ENCODE results near the gene NR1H2.
A peak's percentile ranks its signal among the peaks of the same experiment; 100 is the strongest.

Gene NR1H2

DNA sequence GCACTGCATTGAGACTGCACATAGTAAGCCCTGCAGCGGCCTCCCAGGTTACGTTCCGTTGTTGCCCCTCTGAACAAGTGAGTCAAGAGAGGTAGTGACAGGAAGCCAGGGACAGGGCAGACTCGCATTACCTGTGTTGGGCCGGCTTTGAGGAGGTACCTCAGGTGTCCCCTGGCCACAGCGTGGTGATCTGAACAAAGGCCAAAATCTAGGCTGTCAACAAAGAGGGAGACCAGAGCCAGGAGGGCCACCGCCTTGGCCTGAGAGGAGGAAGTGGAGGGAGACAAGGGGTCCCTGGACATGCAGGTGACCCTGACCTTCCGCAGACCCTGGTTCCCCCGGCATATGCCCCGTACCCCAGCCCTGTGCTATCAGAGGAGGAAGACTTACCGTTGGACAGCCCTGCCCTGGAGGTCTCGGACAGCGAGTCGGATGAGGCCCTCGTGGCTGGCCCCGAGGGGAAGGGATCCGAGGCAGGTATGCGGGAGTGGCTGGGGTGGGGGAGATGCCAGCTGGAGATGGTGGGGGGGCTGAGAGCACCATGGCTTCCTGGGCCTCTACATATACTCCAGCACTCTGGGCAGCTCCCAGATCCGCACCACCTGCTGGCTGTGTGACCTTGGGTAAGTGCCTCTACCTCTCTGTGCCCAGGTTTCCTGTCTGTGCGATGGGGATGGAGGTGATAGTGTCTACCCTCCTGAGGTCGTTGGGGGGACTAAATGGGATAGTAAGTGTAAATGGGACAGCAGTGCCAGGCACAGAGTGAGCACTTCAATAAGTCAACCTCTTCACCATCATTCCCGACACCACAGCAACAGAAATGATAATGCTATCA is 47.2 kb downstream of the NR1H2 start:
- no peak for DNase-seq (ENCODE audit: low read depth)

DNA sequence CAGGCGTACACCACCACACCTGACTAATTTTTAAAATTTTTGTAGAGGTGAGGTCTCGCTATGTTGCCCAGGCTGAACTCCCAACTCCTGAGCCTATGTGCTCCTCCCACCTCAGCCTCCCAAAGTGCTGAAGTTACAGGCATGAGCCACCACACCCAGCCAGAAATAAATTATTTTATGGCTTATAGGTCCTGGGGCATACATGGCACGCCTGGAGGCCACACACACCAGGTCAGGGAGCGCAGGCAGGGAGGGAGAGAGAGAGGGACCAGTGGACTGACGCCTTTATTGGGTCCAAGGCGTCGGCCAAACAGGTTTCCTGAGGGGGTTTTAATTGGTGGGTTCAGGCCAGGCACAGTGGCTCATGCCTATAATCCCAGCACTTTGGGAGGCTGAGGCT is 49.3 kb downstream of the NR1H2 start:
- DNase-seq (ENCODE audit: low read depth), result no peak

DNA sequence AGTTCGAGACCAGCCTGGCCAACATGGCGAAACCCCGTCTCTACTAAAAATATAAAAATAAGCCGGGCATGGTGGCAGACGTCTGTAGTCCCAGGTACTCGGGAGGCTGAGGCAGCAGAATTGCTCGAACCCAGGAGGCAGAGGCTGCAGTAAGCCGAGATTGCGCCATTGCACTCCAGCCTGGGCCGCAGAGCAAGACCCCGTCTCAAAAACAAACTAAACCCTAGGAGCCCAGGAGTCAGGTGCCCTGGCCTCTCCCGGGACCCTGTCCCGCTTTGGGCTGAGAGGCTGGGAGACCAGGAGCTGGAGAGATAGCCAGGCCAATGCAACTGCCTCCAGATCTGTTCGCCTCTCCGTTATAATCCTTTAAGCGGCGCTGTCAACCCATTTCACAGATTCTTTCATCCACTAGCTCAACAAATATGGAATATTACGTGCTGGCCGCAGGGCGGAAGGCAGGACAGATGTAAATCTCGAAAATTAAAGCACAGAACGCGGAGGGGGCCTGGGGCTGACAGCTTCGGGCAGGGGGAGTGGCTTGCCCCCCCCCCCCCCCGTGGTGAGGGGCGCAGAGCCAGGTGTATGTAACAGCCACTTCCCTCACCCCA is 51.2 kb downstream of the NR1H2 start:
- no peak for DNase-seq (ENCODE audit: low read depth)

DNA sequence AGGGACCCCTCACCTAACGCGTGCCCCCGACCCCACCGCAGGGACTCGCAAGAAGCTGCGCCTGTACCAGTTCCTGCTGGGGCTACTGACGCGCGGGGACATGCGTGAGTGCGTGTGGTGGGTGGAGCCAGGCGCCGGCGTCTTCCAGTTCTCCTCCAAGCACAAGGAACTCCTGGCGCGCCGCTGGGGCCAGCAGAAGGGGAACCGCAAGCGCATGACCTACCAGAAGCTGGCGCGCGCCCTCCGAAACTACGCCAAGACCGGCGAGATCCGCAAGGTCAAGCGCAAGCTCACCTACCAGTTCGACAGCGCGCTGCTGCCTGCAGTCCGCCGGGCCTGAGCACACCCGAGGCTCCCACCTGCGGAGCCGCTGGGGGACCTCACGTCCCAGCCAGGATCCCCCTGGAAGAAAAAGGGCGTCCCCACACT is 51.8 kb downstream of the NR1H2 start:
- peak; percentile 21 for DNase-seq (ENCODE audit: low read depth)

DNA sequence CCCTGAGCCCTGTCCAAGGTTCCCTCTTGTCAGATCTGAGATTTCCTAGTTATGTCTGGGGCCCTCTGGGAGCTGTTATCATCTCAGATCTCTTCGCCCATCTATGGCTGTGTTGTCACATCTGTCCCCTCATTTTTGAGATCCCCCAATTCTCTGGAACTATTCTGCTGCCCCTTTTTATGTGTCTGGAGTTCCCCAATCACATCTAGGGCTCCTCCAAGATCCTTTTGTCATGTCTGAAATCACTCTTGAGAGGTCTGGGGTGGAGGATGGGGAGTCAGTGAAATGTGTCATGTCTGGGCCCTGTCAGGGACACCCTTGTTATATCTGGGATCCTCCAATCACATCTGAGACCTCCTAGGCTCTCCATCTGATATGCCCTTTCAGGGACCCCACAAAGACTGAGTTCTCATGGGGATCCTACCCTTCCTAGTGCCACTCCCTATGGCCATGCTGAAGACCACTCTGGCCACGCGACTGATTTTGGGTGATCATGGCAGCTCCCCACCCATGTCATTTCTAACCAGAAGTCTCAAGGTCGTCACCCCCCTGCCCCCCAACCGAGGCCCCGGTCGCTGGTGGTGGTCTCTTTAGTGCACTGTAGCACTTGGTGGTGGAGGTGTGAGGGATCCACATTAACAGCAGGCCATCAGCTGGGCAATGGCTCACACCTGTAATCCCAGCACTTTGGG is 52.7 kb downstream of the NR1H2 start:
- DNase-seq (ENCODE audit: low read depth), result no peak

DNA sequence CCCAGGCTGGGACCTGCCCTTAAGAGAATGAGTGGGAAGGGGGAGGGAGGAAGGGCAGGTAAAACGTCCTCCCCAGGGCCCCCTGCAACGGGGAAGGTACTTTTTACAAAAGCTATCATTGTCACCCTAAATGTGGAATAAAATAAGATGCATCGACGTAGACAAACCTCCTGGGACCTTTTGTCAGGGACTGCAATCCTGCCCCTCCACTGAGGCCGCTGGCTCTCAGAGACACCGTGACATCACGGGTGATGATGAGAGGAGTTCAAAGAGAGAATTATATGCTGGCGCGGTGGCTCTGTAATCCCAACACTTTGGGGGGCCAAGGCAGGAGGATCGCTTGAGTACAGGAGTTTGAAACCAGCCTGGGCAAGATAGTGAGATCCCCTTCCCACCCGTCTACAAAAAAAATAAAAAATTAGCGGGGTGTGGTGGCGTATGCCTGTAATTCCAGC is 54.7 kb downstream of the NR1H2 start:
- DNase-seq (ENCODE audit: low read depth), result no peak

DNA sequence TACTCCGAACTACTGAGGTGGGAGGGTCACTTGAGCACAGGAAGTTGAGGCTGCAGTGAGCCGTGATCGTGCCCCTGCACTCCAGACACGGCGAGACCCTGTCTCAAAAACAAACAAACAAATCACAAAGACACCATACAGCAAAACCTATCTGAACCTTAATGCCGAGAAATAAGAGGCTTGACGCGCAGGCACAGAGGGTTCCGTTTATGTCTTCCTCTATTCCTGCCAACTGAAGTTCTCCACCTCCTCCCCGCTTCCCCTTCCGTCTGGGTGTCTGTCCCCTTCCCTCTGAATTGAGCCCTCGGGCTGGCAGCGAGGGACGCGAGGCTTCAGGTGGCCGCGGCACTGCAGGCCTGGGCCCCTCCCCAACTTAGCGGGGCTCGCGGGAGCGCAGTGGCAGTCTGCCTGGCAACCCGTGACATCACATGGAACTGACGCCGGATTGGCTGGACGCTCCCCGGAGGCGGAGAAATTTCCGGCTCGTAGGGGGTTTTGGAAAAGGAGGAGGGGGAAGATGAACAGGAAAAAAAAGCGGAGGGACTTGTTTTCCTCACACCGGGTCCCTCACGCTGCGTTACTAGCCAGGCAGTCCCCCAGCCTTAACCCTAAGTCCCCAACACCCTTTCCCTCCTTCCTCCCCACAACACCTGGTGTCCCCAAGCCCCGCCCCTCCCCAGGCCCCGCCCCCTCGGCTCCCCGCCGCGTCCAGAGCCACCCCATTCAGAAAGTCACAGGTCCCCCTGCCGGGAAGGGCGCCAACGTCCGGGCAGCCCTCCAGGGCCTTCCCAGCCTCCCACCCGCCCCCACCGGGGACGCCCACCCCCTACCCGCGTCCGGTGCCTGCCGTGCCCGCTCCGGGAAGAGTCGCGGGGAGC is 55.3 kb downstream of the NR1H2 start:
- peak; percentile 83 for DNase-seq (ENCODE audit: low read depth)

DNA sequence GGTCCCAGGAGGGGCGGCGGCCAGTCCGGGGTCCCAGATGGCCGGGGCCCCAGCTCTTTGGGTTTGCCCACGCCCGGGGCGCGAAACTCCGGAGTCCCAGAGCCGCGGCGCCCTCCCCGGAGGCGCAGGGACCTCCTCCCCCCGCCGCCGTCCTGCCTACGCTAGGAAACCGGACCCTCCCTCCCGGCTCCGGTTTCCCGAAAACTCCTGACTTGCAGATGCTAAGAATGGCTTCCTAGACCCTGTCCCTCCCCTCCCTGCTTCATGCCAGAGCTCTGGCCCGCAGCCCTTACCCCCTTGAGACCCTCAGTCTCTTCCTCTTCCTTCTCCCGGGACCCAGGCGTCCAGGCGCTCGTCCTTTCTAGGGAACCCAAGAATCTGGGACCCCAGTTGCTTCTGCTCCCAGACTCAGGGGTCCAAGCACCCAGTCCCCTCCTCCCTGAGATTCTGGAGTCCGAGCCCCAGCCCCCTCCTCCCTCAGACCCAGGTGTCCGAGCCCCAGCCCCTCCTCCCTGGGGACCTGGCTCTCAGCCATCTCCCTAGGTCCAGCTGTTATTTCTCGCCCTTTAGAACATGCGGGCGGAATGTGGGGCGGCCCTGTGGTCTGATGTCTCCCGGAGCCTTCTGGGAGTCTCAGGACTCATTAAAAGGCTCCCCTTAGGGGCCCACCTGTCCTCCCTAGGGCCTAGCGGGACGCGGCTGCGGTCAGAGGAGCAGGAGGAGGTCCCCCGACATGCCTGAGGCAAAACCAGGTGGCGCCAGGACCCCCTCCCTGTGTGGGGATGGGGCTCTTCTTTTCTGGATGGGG is 56.2 kb downstream of the NR1H2 start, which contains the start of gene MYBPC2:
Gene MYBPC2 (plus strand): TSS at position 672 of the 808 bp plus-strand sequence. CDS start 62 bp downstream, at position 734.
- no peak for DNase-seq (ENCODE audit: low read depth)
